LNCAP (cell line): ENCODE results near the gene PREPL.

Experiments
- CTCF ChIP-seq: fragments of 450-650 bp; IDR thresholded peaks from 2 replicates; pipeline ENCODE4 v1.5.1; 2017; ENCODE audit warnings: mild to moderate bottlenecking

Gene PREPL

GRCh38 chr2:44304258-44304657, 57.0 kb downstream of the PREPL start:
- no peak for TF ChIP-seq CTCF

GRCh38 chr2:44301111-44301510, 60.2 kb downstream of the PREPL start:
- no peak for TF ChIP-seq CTCF

- no peak for TF ChIP-seq CTCF
Measured at GRCh38 chr2:44299635-44300034, 61.7 kb downstream of the PREPL start.

GRCh38 chr2:44297431-44297830, 63.9 kb downstream of the PREPL start:
- no peak for TF ChIP-seq CTCF

- TF ChIP-seq CTCF = no peak
Measured at GRCh38 chr2:44296653-44297052, 64.6 kb downstream of the PREPL start.

- no peak for TF ChIP-seq CTCF
Measured at GRCh38 chr2:44295633-44296359, 65.5 kb downstream of the PREPL start.

- TF ChIP-seq CTCF = no peak
Measured at GRCh38 chr2:44295113-44295512, 66.2 kb downstream of the PREPL start.
